GM12891 (cell line): ENCODE measurements around the gene PIAS3. TPM values are rescaled to one million over a fixed set of nuclear protein-coding genes. Genes with fewer than 3 reads are reported as not detected.

Experiments
- DNase-seq: peaks from one replicate; pipeline ENCODE4 v3.0.0; 2011; ENCODE audit warnings: low spot score; ENCODE audit not compliant: insufficient read length
- FAIRE-seq: peaks from 2 replicates; lab custom pipeline; 2011; peaks lifted over from hg19 to GRCh38; lab: Jason Lieb, UNC
- PAX5 ChIP-seq: IDR thresholded peaks from 2 replicates; pipeline ENCODE4 v1.6.1; 2011; ENCODE audit warnings: low read length, moderate library complexity, mild to moderate bottlenecking; ENCODE audit not compliant: insufficient read depth, severe bottlenecking
- POLR2A ChIP-seq: IDR thresholded peaks from 2 replicates; pipeline ENCODE4 v1.6.1; 2011; ENCODE audit warnings: low read depth, low read length, control low read depth
- POLR2AphosphoS5 ChIP-seq: IDR thresholded peaks from 2 replicates; pipeline ENCODE4 v1.6.1; 2011; ENCODE audit warnings: low read depth, low read length, control low read depth
- POU2F2 ChIP-seq: IDR thresholded peaks from 2 replicates; pipeline ENCODE4 v1.6.1; 2011; ENCODE audit warnings: low read depth, mild to moderate bottlenecking, control low read depth, low read length, moderate library complexity
- SPI1 ChIP-seq: IDR thresholded peaks from 2 replicates; pipeline ENCODE4 v1.6.1; 2011; ENCODE audit warnings: low read depth, low read length, control low read depth
- TAF1 ChIP-seq: IDR thresholded peaks from 2 replicates; pipeline ENCODE4 v1.6.1; 2011; ENCODE audit warnings: low read depth, low read length, control low read depth
- polyA plus RNA-seq: library from polyadenylated mRNA; unstranded; fragments of >200 nt; gene quantifications from one replicate; pipeline ENCODE4 v1.2.1, GENCODE V29; 2012; ENCODE audit warnings: low read depth, missing spikeins, inconsistent platforms; ENCODE audit not compliant: missing spikeins

Gene PIAS3
- polyA plus RNA-seq: 10.4 TPM

DNA sequence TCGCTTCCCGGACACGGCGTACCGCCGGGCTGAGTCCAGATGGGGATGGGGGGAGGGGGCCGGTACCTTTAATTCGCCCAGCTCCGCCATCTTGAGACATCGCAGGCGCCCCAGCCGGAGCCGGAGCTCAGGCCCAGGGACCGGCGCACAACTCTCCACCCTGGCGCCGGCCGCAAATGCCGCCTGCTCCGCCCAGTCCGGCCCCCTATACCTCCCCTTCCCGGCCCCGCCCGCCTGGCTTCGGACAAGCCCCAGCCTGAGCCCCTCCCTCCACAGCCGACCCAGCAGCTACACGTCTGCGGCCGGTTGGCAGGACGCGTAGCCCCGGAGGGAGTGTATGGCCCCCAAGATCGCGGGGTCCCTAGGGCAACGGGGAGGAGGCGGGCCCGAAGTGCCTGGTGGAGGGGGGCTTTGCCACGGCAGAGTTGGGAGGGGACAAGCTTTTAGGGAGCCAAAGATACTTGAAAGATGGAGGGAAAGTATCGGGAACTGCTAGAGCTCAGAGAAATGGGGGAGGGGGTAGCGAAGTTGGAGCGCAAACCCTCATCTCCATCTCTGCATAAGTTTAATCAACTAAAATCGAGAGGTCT is at the start of gene PIAS3:
Gene PIAS3 (minus strand): TSS at position 181 of the 590 bp plus-strand sequence. CDS start 91 bp downstream, at position 90.
- TF ChIP-seq POLR2AphosphoS5: no peak
- DNase-seq (peak; percentile 97), FAIRE-seq (peak; percentile 93)

DNA sequence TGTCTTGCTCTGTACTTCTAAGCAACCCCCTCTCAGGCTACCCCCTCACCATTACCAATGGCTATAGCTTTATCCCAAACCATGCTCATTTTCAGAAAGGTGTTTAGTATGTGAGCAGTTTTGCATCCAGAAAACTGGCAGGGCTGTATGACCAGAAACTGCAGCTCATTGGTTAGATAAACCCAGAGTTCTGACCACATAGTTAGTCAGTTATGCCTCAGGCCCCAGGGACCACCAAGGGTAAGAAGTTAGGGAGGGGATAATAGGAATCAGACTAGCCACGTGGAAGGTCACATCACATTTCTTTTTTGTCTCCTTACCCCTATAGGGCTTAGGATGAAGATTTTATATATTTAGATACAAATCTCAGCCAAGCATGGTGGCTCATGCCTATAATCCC is 49.8 kb upstream of the PIAS3 start:
- no peak for FAIRE-seq
- DNase-seq: no peak
- no peak for TF ChIP-seq POLR2AphosphoS5
- TF ChIP-seq POU2F2: no peak
- TF ChIP-seq PAX5: no peak
- TF ChIP-seq TAF1: no peak
- TF ChIP-seq POLR2A: no peak
- TF ChIP-seq SPI1: no peak

DNA sequence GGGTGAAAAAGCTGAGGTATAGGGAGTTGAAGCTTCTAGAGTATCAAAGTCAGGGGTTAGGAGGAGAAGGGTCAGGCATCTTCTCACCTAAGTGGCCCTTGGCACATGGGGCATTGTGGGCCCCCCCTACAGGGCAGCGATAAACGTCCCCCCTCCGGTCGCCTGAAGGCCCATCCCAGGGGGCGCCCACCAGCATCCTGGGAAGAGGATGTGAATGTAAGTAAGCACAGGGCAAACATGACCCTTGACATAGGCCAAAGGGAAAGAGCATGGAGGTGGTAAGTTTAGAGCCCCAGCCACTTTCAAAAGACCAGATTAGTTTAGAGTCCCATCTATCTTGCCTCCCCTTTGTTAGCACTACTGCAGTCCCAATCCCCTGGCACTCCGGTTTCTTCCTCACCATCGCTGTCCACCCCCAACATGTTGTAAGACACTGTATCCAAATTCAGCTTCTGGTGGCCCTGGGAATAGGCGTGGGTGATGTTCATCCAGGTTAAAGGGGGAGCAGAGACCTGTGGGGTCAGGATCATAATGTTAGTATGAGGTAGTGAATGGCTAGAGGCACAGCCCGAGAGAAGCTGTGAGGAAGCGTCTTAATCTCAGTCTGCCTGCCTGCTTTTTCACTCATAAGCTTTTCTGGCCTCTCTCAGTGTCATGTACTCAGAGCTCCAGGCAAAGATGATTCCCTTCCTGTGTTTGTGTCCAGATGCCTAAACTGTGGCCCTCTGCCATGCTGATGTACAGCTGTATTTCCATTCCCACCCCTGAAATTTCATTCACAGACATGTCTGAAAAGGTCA is 48.3 kb upstream of the PIAS3 start:
- FAIRE-seq: no peak
- DNase-seq: no peak
- TF ChIP-seq POLR2A (no peak), TAF1 (no peak), POU2F2 (no peak), PAX5 (no peak), SPI1 (no peak), POLR2AphosphoS5 (no peak)

DNA sequence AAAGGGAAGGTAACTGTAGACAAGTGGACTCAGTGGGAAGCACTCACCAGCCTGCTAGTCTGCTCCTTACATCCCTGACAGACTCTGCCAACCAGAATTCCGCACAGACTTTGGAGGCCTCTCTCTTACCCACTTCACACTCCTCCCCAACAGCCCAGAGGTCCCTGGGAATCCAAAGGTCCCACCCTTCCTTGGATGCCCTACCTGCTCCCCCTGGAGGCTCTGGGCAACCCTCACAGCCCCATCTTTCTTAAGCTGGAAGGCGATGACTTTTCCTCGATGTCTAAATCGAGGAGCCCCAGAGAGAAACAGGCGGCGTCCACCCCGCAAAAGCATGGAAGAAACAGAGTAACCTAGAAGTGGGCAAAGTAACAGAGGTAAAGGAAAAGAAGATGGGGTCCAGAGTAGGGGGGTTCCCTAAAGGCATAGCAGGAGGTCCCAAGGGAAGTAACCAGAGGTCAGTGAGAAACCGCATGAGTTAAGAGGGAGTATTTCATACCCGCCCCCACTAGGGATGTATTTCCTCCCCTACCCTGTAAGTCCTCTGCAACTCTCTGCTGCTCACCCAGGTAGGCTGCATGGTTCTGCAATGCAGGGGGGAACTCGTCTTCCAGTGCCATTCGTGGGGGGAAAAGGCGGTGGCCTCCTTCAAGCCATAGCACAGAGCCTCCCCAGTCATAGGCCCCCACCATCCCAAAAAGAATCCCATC is 42.6 kb upstream of the PIAS3 start:
- DNase-seq (no peak), FAIRE-seq (no peak)
- TF ChIP-seq POLR2AphosphoS5 (no peak), PAX5 (no peak), POLR2A (no peak), TAF1 (no peak), POU2F2 (no peak), SPI1 (no peak)

DNA sequence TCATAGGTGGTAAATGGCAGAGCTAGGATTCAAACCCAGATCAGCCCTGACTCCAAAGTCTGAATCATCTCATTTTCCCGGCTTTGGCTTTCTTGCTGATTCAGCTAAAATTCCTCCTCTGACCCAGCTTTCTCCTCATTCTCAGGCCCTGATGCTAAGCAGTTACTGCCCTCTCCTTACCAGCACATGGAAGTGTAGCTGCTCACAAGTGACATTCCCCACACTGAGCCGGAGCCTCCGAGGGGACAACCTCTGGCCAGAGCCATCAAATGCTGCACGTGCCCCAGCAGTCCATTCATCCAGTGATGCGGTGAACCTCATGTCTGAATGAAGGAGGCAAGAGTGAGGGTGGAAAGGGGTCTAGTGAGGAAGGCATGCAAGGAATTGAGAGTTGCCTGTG is 39.9 kb upstream of the PIAS3 start:
- no peak for FAIRE-seq
- no peak for DNase-seq
- TF ChIP-seq SPI1: no peak
- TF ChIP-seq PAX5: no peak
- no peak for TF ChIP-seq POU2F2
- TF ChIP-seq TAF1: no peak
- no peak for TF ChIP-seq POLR2A
- no peak for TF ChIP-seq POLR2AphosphoS5

DNA sequence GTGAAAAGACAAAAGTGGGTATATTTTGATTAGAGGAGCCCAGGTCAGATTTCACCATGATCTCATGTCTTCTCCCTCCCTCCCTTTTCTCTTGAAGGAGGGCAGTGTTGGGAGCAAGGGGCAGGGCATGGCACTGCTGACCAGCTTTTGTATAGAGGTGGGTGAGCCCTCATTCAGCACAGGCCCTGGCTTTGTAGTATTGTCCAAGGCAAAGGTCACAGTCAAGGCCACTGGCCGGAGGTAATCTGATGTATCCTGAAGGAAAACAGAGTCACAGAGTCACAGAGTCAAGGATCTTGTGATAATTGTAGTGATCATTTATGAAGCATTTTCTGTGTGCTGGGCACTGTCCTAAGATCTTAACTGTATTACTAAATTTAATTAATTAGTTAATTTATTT is 39.1 kb upstream of the PIAS3 start:
- TF ChIP-seq TAF1 (no peak), PAX5 (no peak), POLR2AphosphoS5 (no peak), POLR2A (no peak), POU2F2 (no peak), SPI1 (no peak)
- FAIRE-seq: no peak
- no peak for DNase-seq

DNA sequence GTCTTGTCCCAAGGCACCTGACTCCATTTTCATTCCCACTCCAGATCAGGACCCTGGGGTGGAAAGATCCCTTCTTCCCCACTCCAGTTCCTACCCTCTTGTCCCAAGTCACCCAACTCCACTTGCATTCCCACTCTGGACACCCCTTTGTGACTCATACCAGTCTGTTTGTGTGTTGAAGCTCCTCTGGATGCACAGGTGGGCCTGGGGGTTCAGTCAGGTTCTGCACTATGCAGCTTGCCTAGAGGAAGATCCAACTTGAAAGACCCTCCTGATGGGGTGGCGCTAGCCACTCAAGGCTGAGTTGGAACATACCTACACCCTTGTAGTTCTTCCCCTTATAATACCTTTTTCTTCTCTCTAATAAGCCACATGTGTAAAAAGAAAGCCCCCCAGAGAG is 36.6 kb upstream of the PIAS3 start:
- DNase-seq (no peak), FAIRE-seq (no peak)
- TF ChIP-seq POLR2A (no peak), TAF1 (no peak), POU2F2 (no peak), PAX5 (no peak), SPI1 (no peak), POLR2AphosphoS5 (no peak)

DNA sequence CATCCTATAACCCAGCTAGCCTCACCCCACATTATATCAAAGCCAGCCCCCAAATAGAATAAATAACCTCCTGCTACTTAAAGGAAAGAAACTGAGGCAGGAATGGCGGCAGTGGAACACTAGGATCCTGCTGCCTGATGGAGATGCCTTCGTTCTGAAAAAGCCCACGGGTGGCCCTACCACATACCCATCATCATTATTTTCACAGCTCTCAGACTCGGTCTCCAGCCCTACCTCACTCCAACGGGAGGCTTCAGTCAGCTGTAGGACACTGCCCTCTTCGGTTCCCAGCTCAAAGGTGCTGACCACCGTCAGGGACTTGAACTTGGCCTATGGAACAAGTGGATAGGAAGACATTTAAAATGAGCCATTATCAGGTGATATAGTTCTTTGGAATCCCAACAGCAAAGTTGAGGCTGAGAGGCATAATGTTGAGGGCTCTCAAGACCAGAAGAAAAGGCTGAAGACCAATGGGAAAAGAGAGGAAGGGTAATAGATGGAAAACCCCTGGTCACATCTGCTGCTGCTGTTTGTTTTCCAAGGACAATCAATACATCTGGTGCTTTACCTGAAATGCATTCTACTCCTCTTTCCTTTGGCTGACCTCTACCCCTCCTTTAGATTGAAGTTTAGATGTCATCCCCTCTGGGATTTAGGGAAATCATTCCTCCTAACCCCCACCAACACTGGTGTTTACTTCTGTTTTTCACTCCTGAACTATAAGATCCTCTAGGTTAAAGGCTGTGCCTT is 34.6 kb upstream of the PIAS3 start:
- DNase-seq: no peak
- FAIRE-seq: no peak
- no peak for TF ChIP-seq PAX5
- no peak for TF ChIP-seq TAF1
- TF ChIP-seq SPI1: no peak
- TF ChIP-seq POU2F2: no peak
- no peak for TF ChIP-seq POLR2A

DNA sequence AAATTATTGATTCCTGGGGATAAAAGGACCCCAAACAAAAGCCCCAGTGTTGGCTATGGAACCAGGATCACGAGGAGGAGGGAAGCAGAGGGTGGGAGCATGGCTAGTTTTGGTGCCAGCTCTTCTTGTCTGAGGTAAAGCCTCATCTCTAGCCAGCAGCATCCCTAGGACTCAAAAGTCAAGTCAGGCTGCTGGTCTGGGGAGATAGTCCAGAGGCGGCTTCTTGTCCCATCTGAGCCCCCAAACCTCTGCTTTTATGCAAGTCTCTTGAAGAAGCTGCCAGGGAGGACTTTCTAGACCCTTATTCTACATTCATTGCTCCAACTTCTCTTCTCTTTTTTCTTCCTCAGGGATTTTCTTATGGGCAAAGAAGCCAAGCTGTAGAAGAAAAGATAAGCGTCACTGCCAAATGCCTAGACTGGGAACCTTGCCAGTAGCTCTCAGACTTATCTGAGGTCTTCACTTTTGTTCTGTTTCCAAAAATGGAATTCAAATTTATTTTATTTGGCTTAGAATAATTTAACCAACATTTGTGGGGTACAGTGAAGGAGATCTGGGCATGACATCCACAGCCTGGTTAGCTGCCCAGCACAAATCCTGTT is 33.7 kb upstream of the PIAS3 start:
- TF ChIP-seq TAF1: no peak
- DNase-seq: no peak
- FAIRE-seq: no peak

DNA sequence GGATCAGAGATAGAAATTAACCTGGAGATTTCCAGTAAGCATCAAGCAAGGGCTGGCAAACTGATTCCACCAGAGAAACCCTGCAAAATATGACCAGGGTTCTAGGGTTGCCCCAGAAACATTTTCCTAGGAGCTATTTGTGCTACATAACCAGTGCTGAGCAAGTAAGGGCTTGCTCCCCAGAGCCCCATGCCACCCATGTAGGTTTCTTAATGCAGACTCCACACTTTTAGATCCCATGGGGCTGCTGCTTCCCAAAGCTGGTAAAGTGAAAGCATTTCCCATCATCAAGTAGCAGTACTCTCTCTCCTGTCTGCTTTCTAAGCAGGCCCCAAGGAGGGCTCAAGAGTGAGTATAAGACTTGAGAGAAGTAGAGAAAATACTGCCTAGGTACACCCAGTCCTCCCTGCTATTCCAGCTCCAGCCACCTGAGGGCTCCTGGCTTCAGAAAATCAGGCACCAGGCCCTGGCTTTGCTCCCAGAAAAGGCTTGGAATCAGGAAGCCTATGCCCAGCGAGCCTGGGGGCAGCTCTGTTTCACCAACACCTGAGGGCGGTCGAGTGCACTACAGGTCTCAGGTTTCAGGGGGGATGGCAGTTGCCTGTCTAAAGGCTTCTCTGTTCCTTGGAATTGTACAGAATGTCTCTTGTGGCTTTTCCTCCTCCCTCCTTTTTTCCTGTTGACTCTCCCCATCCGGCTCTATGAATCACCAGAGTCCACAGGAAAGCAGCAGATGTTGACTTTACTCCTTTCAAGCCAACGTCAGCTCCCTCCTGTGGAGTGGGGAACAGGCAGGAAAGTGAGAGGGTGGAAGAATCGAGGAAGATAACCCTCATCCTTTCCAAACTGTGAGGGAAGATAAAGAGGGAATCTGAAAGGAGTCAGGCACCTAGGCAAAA is 33.0 kb upstream of the PIAS3 start:
- no peak for FAIRE-seq
- no peak for TF ChIP-seq PAX5
- TF ChIP-seq POLR2AphosphoS5: no peak
- TF ChIP-seq TAF1: no peak
- TF ChIP-seq SPI1: no peak
- no peak for TF ChIP-seq POU2F2
- no peak for TF ChIP-seq POLR2A

More for the DNA sequence above, 33.0 kb upstream of the PIAS3 start:
- peak; percentile 42 for DNase-seq
